ENCODE data around the gene SLC12A7.

The SLC12A7 gene

DNA sequence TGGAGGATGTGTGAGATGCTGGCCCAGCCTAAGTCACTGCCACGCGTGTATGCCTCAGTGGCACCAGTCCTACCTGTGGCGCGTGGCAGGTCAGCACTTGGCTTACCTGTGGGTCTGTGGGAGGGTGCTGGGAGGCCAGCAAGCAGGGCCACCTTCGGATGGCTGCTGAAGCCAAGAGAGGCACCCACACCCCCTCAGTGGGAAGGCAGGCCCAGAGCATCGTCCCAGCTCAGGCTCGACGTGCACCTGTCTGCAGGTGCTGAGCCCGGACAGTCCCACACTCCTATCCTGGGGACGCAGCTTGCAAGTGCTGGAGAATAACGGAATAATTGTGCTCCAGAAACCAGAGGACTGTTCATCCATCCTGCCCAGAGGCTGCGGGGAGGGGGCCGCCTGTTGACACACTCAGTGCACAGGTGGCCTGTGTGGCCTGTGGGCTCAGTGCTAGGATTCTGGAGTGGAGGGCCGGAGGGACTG, 79.3 kb downstream of the SLC12A7 start:
- DNase-seq (ENCODE audit: low read depth): no peak
- TF ChIP-seq, protein P1, sequence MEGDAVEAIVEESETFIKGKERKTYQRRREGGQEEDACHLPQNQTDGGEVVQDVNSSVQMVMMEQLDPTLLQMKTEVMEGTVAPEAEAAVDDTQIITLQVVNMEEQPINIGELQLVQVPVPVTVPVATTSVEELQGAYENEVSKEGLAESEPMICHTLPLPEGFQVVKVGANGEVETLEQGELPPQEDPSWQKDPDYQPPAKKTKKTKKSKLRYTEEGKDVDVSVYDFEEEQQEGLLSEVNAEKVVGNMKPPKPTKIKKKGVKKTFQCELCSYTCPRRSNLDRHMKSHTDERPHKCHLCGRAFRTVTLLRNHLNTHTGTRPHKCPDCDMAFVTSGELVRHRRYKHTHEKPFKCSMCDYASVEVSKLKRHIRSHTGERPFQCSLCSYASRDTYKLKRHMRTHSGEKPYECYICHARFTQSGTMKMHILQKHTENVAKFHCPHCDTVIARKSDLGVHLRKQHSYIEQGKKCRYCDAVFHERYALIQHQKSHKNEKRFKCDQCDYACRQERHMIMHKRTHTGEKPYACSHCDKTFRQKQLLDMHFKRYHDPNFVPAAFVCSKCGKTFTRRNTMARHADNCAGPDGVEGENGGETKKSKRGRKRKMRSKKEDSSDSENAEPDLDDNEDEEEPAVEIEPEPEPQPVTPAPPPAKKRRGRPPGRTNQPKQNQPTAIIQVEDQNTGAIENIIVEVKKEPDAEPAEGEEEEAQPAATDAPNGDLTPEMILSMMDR (IDR thresholded peaks at IDR 0.05; ENCODE audit: low read length, missing control alignments): no peak
- no peak overlapping the region for H3K4me3 ChIP-seq (replicated peaks; ENCODE audit: low read depth, low read length)

DNA sequence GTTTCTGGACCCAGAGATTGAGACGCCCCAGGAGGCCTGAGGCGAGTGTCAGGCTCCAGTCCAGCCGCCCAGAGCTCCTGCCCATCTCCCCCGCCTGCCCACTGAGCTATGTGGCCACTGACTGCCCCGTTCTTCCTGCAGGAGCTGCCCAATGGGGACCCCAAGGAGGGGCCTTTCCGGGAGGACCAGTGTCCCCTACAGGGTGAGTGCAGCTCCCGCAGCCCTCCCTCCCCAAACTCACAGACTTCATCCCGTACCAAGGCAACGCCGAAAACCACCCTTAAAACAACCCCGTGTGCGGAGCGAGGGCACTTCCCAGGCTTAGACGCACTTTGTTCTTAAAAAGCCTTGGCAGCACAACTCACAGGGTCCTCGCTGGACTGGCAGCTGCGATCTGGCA, 79.9 kb downstream of the SLC12A7 start:
- DNase-seq (ENCODE audit: low read depth): no peak
- no peak overlapping the region for H3K4me3 ChIP-seq (replicated peaks; ENCODE audit: low read depth, low read length)

DNA sequence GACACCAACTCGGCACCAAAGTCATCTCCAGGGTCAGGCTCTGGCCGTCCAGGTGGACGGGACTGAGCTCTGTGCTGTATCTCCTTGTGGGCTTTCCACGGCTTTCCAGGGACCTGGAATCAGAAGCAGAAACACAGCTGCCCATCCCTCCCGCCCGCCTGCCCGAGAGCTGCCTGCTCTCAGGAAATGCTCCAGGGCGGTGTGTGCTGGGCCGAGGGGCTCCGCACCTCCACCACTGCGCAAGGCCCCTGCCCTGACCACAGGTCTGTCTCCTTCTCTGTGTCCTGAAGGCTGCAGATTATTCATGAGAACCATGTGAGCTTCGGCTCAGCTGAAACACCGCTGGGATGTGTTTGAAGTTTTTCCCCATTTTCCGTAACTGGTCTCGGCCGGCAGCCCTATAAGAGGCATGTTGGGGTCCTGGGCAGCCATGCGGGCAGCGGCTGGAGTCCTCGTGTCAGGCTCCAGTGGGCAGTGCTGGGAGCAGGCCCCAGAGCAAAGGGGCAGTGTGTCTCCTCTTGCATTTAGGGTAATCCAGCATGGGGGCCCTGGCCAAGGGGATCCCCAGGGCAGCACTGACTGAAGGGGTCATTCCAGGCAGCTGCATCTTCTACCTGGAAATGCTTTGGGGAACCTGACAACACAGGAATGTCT, 80.4 kb downstream of the SLC12A7 start:
- DNase-seq (ENCODE audit: low read depth): no peak
- TF ChIP-seq, protein P1 (IDR thresholded peaks at IDR 0.05; ENCODE audit: low read length, missing control alignments): no peak
- H3K4me3 ChIP-seq (replicated peaks; ENCODE audit: low read depth, low read length): no peak overlapping the region

More for the DNA sequence above, 79.9 kb downstream of the SLC12A7 start:
- TF ChIP-seq, protein P1 (IDR thresholded peaks at IDR 0.05; ENCODE audit: low read length, missing control alignments): no peak

DNA sequence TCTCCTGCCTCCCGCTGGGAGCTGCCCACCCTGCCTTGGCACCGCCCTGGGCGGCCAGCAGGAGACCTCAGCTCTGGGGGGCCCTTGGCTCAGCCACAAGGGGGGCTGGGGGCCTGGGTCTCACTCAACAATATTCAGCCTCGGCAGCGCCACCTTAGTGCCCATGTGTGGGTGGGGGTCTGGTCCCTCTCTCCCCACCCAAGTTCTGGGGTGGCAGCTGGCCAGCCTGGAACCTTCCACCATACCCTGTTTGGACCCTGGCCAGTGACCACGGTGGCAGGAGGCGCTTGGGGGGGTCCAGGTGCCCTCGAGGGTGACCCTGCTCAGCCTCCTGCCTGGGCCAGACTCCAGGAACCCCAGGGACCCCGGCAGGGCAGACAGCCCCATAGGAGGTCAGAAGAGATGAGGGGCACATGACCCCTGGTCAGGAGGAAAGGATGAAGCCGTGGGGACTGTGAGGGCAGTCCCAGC, 81.0 kb downstream of the SLC12A7 start:
- no peak overlapping the region for H3K4me3 ChIP-seq (replicated peaks; ENCODE audit: low read depth, low read length)
- TF ChIP-seq, protein P1 (IDR thresholded peaks at IDR 0.05; ENCODE audit: low read length, missing control alignments): no peak
- DNase-seq (ENCODE audit: low read depth): no peak

DNA sequence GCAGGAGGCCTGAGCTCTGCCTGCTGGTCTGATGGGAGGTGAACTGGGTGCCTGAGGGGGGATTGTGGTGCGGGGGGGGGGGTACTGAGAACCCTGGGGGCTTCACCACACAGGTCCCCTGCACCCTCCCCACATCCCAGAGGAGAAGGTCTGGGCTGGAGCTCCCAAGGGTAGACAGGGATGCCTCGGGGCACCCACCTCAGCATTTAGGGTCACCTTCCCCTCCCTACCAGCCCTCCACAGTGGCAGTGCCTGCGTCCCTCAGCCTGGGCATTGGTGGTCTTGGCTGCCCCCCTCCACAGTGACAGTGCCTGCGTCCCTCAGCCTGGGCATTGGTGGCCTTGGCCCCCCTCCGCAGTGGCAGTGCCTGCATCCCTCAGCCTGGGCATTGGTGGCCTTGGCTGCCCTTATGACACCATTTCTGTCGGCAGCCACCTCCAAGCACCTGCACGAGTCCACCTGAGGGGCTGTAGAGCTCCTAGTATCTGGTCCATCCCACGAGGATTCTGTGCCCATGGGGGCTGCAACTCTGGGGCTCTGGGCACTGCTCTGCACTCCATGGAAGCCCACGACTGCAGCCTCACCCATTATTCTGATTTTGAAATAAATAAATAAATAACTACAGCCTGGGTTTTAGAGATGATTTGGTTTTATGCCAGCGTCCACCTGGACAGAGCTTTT, 81.8 kb downstream of the SLC12A7 start:
- H3K4me3 ChIP-seq (replicated peaks; ENCODE audit: low read depth, low read length): no peak overlapping the region
- TF ChIP-seq, protein P1 (IDR thresholded peaks at IDR 0.05; ENCODE audit: low read length, missing control alignments): no peak

DNA sequence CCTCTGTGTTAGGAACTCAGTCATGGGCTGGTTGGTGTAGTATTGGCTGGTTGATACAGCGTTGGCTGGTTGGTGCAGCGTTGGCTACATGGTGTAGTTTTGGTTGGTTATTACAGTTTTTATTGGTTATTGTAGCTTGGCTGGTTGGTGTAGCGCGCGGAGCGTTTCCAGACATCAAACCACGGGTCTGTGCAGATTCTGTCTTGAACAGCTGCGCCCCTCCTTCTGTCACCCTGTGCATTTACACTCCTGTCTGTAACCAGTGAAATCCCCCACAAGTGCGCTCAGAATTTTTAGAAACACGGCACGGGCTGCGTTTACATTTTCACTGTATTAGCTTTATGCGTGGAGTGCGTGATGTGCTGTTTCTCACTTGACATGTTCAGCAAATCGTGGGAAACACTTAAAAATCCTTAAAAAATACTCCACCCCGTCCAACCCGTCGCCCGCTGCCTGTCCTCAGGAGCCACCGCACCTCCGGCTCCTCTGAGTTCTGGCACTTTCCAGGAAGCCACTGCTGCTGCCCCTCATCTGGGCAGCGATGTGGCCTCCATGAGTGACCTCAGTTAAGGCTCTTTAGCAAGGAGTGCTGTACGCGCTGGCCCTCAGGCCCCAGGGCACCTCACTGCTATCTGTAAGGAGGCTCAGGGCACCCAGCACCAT, 82.5 kb downstream of the SLC12A7 start:
- DNase-seq (ENCODE audit: low read depth): no peak
- TF ChIP-seq, protein P1 (IDR thresholded peaks at IDR 0.05; ENCODE audit: low read length, missing control alignments): no peak
- H3K4me3 ChIP-seq (replicated peaks; ENCODE audit: low read depth, low read length): no peak overlapping the region

More for the DNA sequence above, 81.8 kb downstream of the SLC12A7 start:
- DNase-seq (ENCODE audit: low read depth): no peak
